Panc1 (cell line): ENCODE measurements around the gene BABAM2. TPM values are rescaled to one million over a fixed set of nuclear protein-coding genes. Genes with fewer than 3 reads are reported as not detected.

ENCODE experiments used
- ATAC-seq: fragments of 200-7000 bp; cut with Tn5 transposase; 2 replicates; pipeline ENCODE4 v1.9.1; 2020; ENCODE audit warnings: mild to moderate bottlenecking, moderate library complexity
- BruUV-seq: library from RNA; stranded (reverse); fragments of 400-500 nt; replicated peaks from 2 replicates; lab custom pipeline; 2021; lab: Mats Ljungman, UMichigan
- CTCF ChIA-PET: fragments of 300-600 bp; sonication (Branson Sonifier 250); formaldehyde crosslinking; loops from one replicate; lab custom pipeline; 2022; ENCODE audit warnings: antibody characterized with exemption; lab: Charles Lee
- POLR2A ChIA-PET: fragments of 300-600 bp; sonication (Branson Sonifier 250); formaldehyde crosslinking; loops from one replicate; lab custom pipeline; 2022; ENCODE audit warnings: antibody characterized with exemption; lab: Charles Lee
- DNase-seq: peaks from one replicate; pipeline ENCODE4 v3.0.0-alpha.2; 2010; ENCODE audit warnings: low read depth, low spot score
- H3K27ac ChIP-seq: 2 replicates; pipeline ENCODE4 v1.5.1; 2011; ENCODE audit warnings: mild to moderate bottlenecking, low read length, inconsistent platforms
- H3K27me3 ChIP-seq: fragments of 200-500 bp; sonication (Bioruptor generic); 2 replicates; pipeline ENCODE4 v1.6.0; 2014; ENCODE audit warnings: low read length, inconsistent platforms; ENCODE audit not compliant: control insufficient read depth, insufficient read depth
- H3K36me3 ChIP-seq: fragments of 200-500 bp; sonication (Bioruptor generic); 2 replicates; pipeline ENCODE4 v1.5.1; 2014; ENCODE audit warnings: inconsistent platforms, mild to moderate bottlenecking, low read length, moderate library complexity; ENCODE audit not compliant: control insufficient read depth, insufficient read depth
- H3K4me1 ChIP-seq: 2 replicates; pipeline ENCODE4 v1.5.1; 2011; ENCODE audit warnings: inconsistent platforms, mild to moderate bottlenecking, low read length, moderate library complexity; ENCODE audit not compliant: control insufficient read depth, insufficient read depth
- H3K4me3 ChIP-seq, 2 experiments: 2 replicates each; pipeline ENCODE4 v1.5.1; 2011 to 2012; ENCODE audit warnings: low read depth in 2 of 2, low read length in 2 of 2, mild to moderate bottlenecking in 2 of 2, inconsistent platforms in 1 of 2, moderate library complexity in 1 of 2
- H3K9me3 ChIP-seq: fragments of 200-500 bp; sonication (Bioruptor generic); 2 replicates; pipeline ENCODE4 v1.5.1; 2014; ENCODE audit warnings: low read depth, mild to moderate bottlenecking, inconsistent platforms, low read length, moderate library complexity; ENCODE audit not compliant: control insufficient read depth, insufficient read depth
- CTCF ChIP-seq: fragments of 450-650 bp; IDR thresholded peaks from 2 replicates; pipeline ENCODE4 v1.5.1; 2017; ENCODE audit warnings: mild to moderate bottlenecking
- POLR2AphosphoS5 ChIP-seq: IDR thresholded peaks from 2 replicates; pipeline ENCODE4 v1.6.1; 2012; ENCODE audit warnings: mild to moderate bottlenecking, low read depth, low read length, moderate library complexity
- REST ChIP-seq, 2 experiments: IDR thresholded peaks; 2 replicates each; pipeline ENCODE4 v1.6.1; 2011 to 2012; ENCODE audit warnings: low read depth in 2 of 2, control low read depth in 1 of 2, low read length in 1 of 2, mild to moderate bottlenecking in 1 of 2, moderate library complexity in 1 of 2; ENCODE audit not compliant: insufficient read depth in 1 of 2
- SIN3A ChIP-seq: IDR thresholded peaks from 2 replicates; pipeline ENCODE4 v1.6.1; 2012; ENCODE audit warnings: low read depth, mild to moderate bottlenecking, low read length, moderate library complexity, borderline replicate concordance; ENCODE audit not compliant: insufficient read depth
- TCF7L2 ChIP-seq: IDR thresholded peaks from 2 replicates; pipeline ENCODE4 v1.6.1; 2011; ENCODE audit warnings: mild to moderate bottlenecking, low read depth, low read length, inconsistent platforms
- in situ Hi-C: cut with HindIII; loops from 2 replicates; pipeline ENCODE4 v1.10.0; 2016; ENCODE audit warnings: low sequenced_read_pairs, low pct_unique_long_range_greater_than_20kb
- intact Hi-C: fragments of 100-400 bp; cut with micrococcal nuclease; formaldehyde crosslinking; loops from one replicate; pipeline ENCODE4 v1.10.0; 2022; ENCODE audit not compliant: unreplicated experiment
- total RNA-seq: library from RNA; stranded (reverse); gene quantifications from one replicate; pipeline ENCODE4 v1.2.1, GENCODE V29; 2021; ENCODE audit not compliant: unreplicated experiment

BABAM2 gene
- total RNA-seq, 1 experiment from 2014 or later = 31.2 TPM

DNA sequence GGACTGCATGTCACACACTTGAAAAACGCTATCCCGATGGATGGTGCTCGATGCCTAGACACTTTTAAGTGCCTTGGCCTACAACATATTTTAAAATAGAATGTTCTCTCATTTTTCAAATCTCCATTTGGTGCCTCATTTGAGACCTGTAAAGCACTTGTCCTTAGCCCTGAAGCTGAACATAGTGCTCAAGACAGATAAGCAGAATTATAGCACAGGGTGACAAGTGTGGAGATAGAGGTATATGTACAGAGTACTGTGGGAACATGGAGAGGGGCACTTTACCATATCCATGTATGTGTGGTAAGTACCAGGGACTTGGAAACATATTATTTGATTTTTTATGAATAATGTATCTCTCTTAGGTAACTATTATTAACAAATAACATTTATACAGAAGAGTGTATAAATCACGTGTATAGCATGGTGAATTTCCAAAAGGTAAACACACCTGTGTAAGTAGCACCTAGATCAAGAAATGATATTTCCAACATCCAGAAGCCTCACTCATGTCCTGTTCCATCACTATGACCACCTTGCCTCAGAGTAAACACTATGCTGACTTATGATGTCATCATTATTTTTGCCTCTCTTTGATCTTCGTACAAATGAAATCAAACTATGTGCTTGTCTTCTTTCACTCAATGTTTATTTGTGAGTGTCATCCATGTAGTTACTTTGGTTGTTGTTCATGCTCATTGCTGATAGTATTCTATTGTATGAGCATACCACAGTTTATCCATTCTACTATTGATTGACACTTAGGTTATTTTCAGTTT, 103.6 kb downstream of the BABAM2 start:
- Histone ChIP-seq H3K9me3 (no peaks in the 10 kb centered on the region), H3K27me3 (no peaks in the 10 kb centered on the region), H3K4me1 (no peaks in the 10 kb centered on the region), H3K4me3 (no peak overlapping the region), H3K27ac (no peak overlapping the region), H3K36me3 (no peaks in the 10 kb centered on the region)
- CTCF ChIA-PET = no interaction called here
- DNase-seq (no peak), ATAC-seq (no peak)
- in situ Hi-C loops (no loop called here), intact Hi-C loops (no loop called here)
- BruUV-seq = no TSS peak
- POLR2A ChIA-PET = no interaction called here
- TF ChIP-seq SIN3A = no peak
- TF ChIP-seq REST (IDR thresholded peaks at IDR 0.05; ENCODE audit: insufficient read depth in 1 of 2, low read depth in 2 of 2, low read length in 1 of 2) = no peak
- TF ChIP-seq TCF7L2 = no peak
- TF ChIP-seq POLR2AphosphoS5 = no peak
- no peak for TF ChIP-seq CTCF

GRCh38 chr2:27996156-27996922, 105.8 kb downstream of the BABAM2 start:
- no peak for ATAC-seq
- no peak for DNase-seq
- TF ChIP-seq SIN3A (no peak), POLR2AphosphoS5 (no peak), CTCF (no peak), TCF7L2 (no peak), REST (IDR thresholded peaks at IDR 0.05; ENCODE audit: insufficient read depth in 1 of 2, low read depth in 2 of 2, low read length in 1 of 2) (no peak)
- no peaks in the 10 kb centered on the region for H3K9me3 ChIP-seq
- H3K27me3 ChIP-seq = no peaks in the 10 kb centered on the region
- BruUV-seq = no TSS peak
- intact Hi-C loops = no loop called here
- no peak overlapping the region for H3K27ac ChIP-seq
- H3K4me3 ChIP-seq = no peak overlapping the region
- H3K36me3 ChIP-seq = no peaks in the 10 kb centered on the region
- POLR2A ChIA-PET = no interaction called here
- H3K4me1 ChIP-seq = no peaks in the 10 kb centered on the region
- CTCF ChIA-PET = interaction anchor here (0.6 kb wide), 2 partner anchors 9 to 77 kb away, joined by 11 to 15 read pairs; no protein-coding TSS in a partner anchor
- in situ Hi-C loops = no loop called here
